Stimulated activated naive CD8-positive, alpha-beta T cell treated with anti-CD3 and anti-CD28 coated beads, Interleukin-15, amount 100 ng/mL, for 72 hours (primary cell): ENCODE data around the gene PHF8.
A peak's percentile ranks its signal among the peaks of the same experiment; 100 is the strongest.

Source experiments
- ATAC-seq: fragments of 150-1000 bp; cut with Tn5 transposase; 2 replicates; pipeline ENCODE4 v1.10.0; 2021; ENCODE audit warnings: mild to moderate bottlenecking, moderate library complexity
- DNase-seq, 2 donors: peaks; one replicate each; pipeline ENCODE4 v3.0.0; 2021 to 2022
- H3K27ac Mint-ChIP-seq, 2 donors: one replicate each; pipeline ENCODE4 v1.8.0; 2022; ENCODE audit warnings: mild to moderate bottlenecking in 2 of 2, mixed read lengths in 2 of 2, moderate library complexity in 2 of 2
- H3K27me3 Mint-ChIP-seq: one replicate; pipeline ENCODE4 v1.8.0; 2022; ENCODE audit warnings: mixed read lengths
- H3K4me1 Mint-ChIP-seq: one replicate; pipeline ENCODE4 v1.8.0; 2022; ENCODE audit warnings: mild to moderate bottlenecking, mixed read lengths
- H3K4me3 Mint-ChIP-seq, 2 donors: one replicate each; pipeline ENCODE4 v1.8.0; 2022; ENCODE audit warnings: mild to moderate bottlenecking in 2 of 2, mixed read lengths in 2 of 2, moderate library complexity in 1 of 2
- H3K9me3 Mint-ChIP-seq, 2 donors: one replicate each; pipeline ENCODE4 v1.8.0; 2022; ENCODE audit warnings: mixed read lengths in 2 of 2

The PHF8 gene

DNA sequence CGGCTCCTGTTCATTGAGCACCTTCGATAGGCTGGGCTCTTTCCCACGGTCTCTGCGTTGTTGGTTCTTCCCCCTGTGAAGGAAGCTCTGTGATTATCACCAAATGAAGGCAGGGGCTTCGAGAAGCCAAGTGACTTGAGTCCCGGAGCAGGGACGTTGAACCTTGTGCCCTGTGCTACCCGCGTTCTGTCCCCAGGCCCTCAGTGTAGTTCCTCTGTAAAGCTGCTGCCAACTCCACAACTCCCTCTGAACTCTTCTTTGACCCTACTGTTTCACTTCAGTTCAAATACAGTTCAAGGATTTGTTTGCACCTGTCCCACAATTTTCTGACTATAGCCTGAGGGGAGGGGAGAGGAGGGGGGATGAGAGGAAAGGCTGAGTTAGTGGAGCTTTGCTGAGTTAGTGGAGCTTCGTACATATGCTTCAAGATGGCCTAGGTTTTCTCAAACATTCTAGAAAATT is 635 bp upstream of the PHF8 start:
- no peaks in the 10 kb centered on the region for H3K9me3 Mint-ChIP-seq
- no peaks in the 10 kb centered on the region for H3K27me3 Mint-ChIP-seq
- H3K4me3 Mint-ChIP-seq, result peak overlapping the region; percentile 82 to 93
- peak overlapping the region; percentile 96 to 98 for H3K27ac Mint-ChIP-seq
- H3K4me1 Mint-ChIP-seq, result peaks cover 16% of the 10 kb centered on the region
- no peak for DNase-seq
- no peak for ATAC-seq

DNA sequence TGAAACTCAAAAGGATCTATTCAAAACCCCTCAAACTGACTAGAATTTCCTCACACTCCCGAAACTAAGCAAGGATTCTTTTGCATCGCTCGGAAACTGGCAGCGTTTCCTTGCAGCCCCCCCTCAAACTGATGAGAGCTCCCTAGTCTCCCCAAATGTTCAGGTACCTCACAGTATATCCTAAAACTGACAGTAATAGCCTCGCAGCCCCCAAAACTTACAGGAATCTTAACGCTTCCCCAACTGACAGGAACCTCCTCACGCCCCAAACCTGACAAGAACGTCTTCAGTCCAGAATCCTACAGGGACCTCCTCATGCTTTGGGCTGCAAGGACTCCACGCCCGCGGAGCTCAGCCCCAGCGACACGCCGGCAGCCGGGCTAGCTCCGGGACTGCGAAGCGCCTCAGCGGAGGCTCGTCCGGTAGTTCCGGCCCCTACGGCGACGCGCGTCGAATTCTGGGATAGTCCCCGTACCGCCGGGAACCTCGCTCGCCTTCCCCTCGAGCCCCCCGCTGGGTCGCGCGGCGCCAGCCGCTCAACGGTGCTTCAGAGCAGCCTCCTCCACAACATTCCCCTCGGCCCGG is 640 bp downstream of the PHF8 start:
- H3K4me1 Mint-ChIP-seq, result peaks cover 16% of the 10 kb centered on the region
- no peaks in the 10 kb centered on the region for H3K27me3 Mint-ChIP-seq
- no peaks in the 10 kb centered on the region for H3K9me3 Mint-ChIP-seq
- H3K4me3 Mint-ChIP-seq, result peak overlapping the region; percentile 82 to 93
- DNase-seq (no peak), ATAC-seq (peak; percentile 25)
- H3K27ac Mint-ChIP-seq, result peak overlapping the region; percentile 84 to 98

DNA sequence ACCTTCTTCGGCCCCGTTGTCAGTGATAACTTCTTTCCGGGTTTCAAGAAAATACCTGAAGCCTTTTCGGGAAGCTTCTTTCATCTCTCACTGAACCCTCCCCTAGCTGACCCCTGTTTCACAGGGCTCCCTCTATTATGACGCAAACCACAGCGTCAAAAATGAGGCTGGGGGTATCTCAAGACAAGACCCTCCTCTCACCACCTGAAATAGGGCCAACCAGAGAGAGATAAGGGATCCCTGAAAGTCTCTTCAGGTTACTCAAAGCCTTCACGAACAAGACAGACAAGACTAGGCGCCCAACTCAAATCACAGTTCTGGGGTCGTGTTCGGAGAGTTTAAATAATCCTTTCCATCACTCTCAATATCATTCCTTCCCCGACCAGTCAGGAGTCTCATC is 1.2 kb downstream of the PHF8 start:
- H3K4me1 Mint-ChIP-seq, result peaks cover 16% of the 10 kb centered on the region
- peak overlapping the region; percentile 84 to 98 for H3K27ac Mint-ChIP-seq
- DNase-seq (no peak), ATAC-seq (no peak)
- peak overlapping the region; percentile 82 to 93 for H3K4me3 Mint-ChIP-seq
- no peaks in the 10 kb centered on the region for H3K27me3 Mint-ChIP-seq
- no peaks in the 10 kb centered on the region for H3K9me3 Mint-ChIP-seq

DNA sequence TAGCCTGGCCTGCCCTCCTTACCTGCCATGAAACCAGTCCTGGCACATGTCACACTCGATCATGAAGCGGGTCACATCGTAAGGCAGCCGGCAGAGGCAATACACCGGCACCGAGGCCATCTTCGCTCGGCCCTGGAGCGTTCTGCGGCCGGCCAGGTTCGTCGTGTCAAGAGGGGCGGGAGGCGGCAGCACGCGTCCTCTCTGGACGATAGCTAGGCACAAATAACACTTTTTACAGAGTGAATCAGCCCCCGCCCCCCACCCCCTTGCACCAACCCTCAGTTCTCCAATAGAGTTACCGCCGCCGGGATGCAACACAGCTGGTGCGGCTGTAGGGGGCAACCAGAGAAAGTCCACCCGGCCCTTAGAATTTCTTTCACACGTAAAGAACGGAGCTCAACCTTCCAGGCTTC is 1.7 kb downstream of the PHF8 start:
- ATAC-seq, result no peak
- Mint-ChIP-seq H3K27me3 (no peaks in the 10 kb centered on the region), H3K4me1 (peaks cover 16% of the 10 kb centered on the region), H3K27ac (peak overlapping the region in 1 of 2 donors; percentile 55), H3K4me3 (peak overlapping the region; percentile 82 to 93), H3K9me3 (no peaks in the 10 kb centered on the region)
- peak; percentile 31 to 55 for DNase-seq

DNA sequence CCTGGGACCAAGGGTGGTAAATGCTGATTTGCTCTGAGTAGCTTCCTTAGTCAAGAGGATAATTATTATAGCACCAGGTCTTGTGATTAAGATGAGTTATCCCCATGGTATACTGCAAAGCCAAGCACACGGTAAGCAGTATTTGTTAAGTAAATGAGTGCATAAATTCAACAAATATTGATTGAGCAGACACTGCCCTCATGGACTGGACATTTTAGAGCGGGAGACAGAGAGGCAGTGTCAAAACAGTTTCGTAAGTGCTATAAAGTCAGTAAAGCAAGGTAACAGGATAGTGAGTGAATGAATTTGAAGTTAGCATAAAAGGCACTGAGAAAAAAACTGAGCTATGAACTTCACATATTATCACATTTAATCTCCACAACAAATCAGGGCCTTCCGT is 13.9 kb downstream of the PHF8 start:
- Mint-ChIP-seq H3K27ac (no peak overlapping the region), H3K27me3 (no peaks in the 10 kb centered on the region), H3K9me3 (no peaks in the 10 kb centered on the region), H3K4me1 (peaks cover 29% of the 10 kb centered on the region), H3K4me3 (no peak overlapping the region)
- ATAC-seq (no peak), DNase-seq (no peak)

DNA sequence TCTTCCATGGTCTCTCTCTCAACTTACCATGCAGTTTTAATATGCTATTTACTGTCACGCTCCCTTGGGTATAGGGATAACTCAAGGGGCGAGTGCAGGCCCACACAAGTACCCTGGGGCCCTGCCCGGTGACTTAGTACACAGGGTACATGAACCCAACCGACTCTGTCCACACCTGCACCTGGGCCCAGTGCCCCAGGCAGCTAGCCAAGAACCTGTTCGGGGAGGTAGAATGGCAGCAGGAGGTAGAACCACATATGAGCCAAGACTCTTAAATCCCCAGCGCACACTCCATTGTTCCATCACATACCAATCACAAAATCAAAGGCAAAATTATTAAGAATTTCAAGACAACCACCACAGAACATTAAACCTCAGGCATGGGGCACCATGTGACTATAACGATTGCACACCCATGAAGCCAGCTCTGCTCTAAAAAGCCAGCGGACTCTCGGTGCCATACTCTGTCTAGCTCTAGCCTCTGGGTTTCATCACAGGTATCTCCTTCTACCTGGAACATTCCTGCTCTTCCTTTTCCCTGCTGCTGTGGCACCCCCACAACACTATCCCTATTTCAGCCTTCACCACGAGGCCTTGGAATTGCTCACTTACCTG is 14.6 kb downstream of the PHF8 start:
- Mint-ChIP-seq H3K4me3 (no peak overlapping the region), H3K4me1 (peaks cover 30% of the 10 kb centered on the region), H3K27me3 (no peaks in the 10 kb centered on the region), H3K9me3 (no peaks in the 10 kb centered on the region), H3K27ac (no peak overlapping the region)
- ATAC-seq (no peak), DNase-seq (no peak)

DNA sequence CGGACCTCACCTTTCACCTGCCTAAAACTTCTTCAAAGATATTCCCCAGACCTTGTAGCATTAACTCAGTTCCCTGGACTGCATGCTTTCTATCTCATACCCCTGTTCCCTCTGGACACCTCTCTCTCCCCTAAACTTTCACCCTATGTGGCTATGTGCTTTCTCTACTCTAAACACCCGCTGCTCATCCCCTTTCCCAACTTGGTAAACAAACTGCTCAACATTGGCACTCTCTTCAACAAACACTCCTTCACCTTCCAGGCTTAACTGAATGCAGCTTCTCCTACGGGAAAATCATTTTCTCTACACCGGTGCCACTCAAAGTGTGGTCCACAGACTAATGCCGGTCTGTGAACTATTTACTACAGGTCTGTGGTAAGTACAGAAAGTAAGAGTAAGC is 19.9 kb downstream of the PHF8 start:
- no peak overlapping the region for H3K27ac Mint-ChIP-seq
- no peak overlapping the region for H3K4me3 Mint-ChIP-seq
- no peaks in the 10 kb centered on the region for H3K27me3 Mint-ChIP-seq
- peaks cover 19% of the 10 kb centered on the region for H3K4me1 Mint-ChIP-seq
- ATAC-seq, result no peak
- H3K9me3 Mint-ChIP-seq, result no peaks in the 10 kb centered on the region
- DNase-seq, result no peak

DNA sequence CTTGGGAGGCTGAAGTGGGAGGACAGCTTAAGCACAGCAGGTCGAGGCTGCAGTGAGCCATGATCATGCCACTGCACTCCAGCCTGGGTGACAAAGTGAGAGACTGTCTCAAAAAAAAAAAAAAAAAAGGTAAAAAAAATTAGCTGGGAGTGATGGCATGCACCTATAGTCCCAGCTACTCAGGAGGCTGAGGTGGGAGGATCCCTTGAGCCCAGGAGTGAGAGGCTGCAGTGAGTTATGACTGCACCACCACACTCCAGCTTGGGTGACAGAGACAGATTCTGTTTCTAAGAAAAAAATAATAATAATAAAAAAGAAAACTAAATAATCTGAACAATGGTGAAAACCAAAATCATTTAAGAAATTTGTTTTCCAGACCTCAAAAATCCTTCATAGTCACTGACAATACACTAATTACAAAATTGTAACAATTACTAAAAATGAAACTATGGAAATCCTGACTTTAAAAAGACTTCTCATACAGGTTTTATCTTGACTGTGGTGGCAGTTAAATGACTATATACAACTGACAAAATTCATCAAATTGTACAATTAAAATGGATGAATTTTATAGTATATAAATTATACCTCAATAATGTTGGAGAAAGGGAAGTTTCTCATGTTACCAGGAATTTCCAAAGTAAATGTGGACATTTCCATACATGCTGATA is 31.3 kb downstream of the PHF8 start:
- Mint-ChIP-seq H3K4me1 (no peaks in the 10 kb centered on the region), H3K27ac (peak overlapping the region in 1 of 2 donors; percentile 57), H3K27me3 (no peaks in the 10 kb centered on the region), H3K9me3 (no peaks in the 10 kb centered on the region), H3K4me3 (no peak overlapping the region)
- ATAC-seq (no peak), DNase-seq (no peak)

DNA sequence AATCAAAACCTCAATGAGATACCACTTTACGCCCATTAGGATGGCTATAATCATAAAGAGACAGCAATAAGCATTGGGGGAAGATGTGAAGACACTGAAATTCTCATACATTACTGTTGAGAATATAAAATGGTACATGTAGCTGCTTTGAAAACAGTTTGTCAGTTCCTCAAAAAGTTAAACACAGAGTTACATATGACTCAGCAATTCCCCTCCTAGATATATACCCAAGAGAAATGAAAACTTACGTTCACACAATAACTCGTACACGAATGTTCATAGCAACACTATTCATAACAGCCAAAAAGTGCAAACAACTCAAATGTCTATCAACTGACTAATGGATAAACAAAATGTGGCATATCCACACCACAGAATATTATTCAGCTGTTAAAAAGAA is 36.6 kb downstream of the PHF8 start:
- Mint-ChIP-seq H3K4me3 (no peak overlapping the region), H3K9me3 (no peaks in the 10 kb centered on the region)

DNA sequence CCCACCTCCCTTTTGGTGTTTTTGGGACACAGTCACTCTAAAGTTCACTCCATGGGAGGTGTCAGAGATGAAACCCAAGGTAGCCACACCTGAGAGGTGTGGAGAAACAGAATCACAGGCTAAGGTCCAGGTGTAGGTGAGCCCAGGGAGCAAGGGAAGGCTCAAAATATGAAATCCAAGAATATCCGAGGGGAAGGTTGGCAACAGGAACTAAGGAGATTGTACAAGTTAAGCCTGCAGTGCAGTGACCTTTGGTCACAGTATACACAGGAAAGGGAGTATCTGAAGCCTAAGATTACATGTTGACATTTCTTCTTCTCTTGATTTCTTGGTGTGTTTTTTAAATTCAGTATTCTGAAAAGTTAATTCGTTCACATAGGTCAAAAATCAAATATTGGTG is 46.5 kb downstream of the PHF8 start:
- DNase-seq (no peak), ATAC-seq (no peak)
- H3K4me1 Mint-ChIP-seq, result no peaks in the 10 kb centered on the region
- H3K27me3 Mint-ChIP-seq, result no peaks in the 10 kb centered on the region
- peak overlapping the region in 1 of 2 donors; percentile 75 for H3K27ac Mint-ChIP-seq
- no peak overlapping the region for H3K4me3 Mint-ChIP-seq
- H3K9me3 Mint-ChIP-seq, result no peaks in the 10 kb centered on the region

More for the DNA sequence above, 36.6 kb downstream of the PHF8 start:
- Mint-ChIP-seq H3K27ac (no peak overlapping the region), H3K27me3 (no peaks in the 10 kb centered on the region), H3K4me1 (no peaks in the 10 kb centered on the region)
- ATAC-seq (no peak), DNase-seq (no peak)

DNA sequence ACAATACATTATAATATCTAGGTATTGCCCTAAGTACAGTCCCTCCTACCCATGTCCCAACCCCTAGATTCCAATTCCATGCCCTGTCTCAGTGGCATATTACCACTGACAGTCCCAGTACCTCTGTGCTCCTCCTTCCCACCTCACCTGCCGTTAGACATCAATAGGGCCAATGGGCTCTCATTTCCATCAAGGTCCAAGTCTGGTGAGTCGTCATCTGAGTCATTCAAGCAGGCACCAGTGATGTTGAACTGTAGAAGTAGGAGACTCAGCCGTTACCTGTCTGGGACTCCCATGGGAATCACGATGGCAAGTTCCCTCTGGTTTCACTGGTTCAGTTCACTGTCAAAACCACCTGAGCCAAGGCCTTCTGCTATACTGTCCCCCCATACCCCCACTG is 51.7 kb downstream of the PHF8 start:
- Mint-ChIP-seq H3K27ac (peak overlapping the region in 1 of 2 donors; percentile 40), H3K4me1 (no peaks in the 10 kb centered on the region), H3K9me3 (no peaks in the 10 kb centered on the region), H3K27me3 (no peaks in the 10 kb centered on the region), H3K4me3 (no peak overlapping the region)
- no peak for DNase-seq
- ATAC-seq, result no peak

DNA sequence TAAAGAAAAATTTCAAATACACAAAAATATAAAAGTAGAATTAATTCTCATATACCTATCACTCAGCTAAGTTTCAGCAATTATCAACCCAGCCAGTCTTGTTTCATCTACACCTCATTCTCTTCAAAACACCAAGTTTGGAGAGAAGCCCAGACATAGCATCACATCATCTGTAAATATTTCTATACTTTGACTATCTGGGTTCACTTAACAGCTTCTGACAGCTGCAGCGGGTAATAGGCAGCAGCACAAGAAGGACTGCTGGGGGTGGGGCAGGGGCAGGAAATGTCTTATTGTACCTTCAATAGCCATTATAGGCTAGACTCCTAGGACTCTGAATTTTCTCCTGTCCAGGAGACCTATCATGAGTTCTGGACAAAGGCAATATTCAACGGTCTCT is 54.1 kb downstream of the PHF8 start:
- ATAC-seq (no peak), DNase-seq (no peak)
- no peaks in the 10 kb centered on the region for H3K27me3 Mint-ChIP-seq
- no peaks in the 10 kb centered on the region for H3K9me3 Mint-ChIP-seq
- no peaks in the 10 kb centered on the region for H3K4me1 Mint-ChIP-seq
- no peak overlapping the region for H3K4me3 Mint-ChIP-seq
- no peak overlapping the region for H3K27ac Mint-ChIP-seq

DNA sequence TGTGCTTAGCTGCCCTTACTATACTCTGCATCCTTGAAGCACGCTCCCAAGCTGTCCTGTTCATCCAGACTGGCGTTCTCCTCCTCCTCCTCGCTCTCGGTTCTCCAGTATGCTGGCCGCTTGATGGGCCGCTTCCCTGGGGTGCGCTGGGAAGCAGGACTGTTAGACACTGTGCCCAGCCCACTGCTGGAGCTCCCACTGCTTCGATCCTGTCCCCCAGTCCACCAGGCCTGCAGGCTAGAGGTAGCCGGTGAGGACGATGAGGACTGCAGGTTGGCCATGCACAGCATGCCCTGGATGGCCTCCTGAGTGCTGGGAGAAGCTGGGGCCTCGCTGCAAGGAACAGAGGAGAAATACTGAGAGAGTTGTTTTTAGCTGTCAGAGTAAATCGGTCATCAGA is 59.4 kb downstream of the PHF8 start:
- H3K27me3 Mint-ChIP-seq, result no peaks in the 10 kb centered on the region
- DNase-seq (no peak), ATAC-seq (no peak)
- H3K27ac Mint-ChIP-seq, result no peak overlapping the region
- no peaks in the 10 kb centered on the region for H3K9me3 Mint-ChIP-seq
- H3K4me1 Mint-ChIP-seq, result no peaks in the 10 kb centered on the region
- H3K4me3 Mint-ChIP-seq, result no peak overlapping the region

DNA sequence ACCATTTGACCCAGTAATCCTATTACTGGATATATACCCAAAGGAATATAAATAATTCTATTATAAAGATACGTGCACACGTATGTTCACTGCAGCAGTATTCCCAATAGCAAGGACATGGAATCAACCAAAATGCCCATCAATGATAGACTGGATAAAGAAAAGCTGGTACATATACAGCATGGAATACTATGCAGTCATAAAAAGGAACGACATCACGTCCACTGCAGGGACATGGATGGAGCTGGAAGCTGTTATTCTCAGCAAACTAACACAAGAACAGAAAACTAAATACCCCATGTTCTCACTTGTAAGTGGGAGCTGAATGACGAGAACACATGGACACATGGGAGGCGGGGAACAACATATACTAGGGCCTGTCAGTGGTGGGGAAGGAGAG is 69.7 kb downstream of the PHF8 start:
- no peaks in the 10 kb centered on the region for H3K4me1 Mint-ChIP-seq
- DNase-seq (no peak), ATAC-seq (no peak)
- no peaks in the 10 kb centered on the region for H3K27me3 Mint-ChIP-seq
- no peak overlapping the region for H3K4me3 Mint-ChIP-seq
- H3K27ac Mint-ChIP-seq, result peak overlapping the region in 1 of 2 donors; percentile 93
- H3K9me3 Mint-ChIP-seq, result peaks cover 0 to 4% of the 10 kb centered on the region in 2 donors

DNA sequence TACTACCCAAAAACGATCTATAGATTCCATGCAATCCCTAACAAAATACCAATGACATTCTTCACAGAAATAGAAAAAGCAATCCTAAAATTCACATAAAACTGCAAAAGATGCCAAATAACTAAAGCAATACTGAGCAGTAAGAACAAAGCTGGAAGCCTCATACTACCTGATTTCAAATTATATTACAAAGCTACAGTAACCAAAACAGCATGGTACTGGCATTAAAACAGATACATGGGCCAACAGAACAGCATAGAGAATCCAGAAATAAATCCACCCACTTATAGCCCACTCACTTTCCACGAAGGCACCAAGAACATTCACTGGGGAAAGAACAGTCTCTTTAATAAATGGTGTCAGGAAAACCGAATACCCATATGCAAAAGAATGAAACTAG is 74.7 kb downstream of the PHF8 start:
- Mint-ChIP-seq H3K27ac (no peak overlapping the region), H3K9me3 (peaks cover 0 to 7% of the 10 kb centered on the region in 2 donors), H3K27me3 (no peaks in the 10 kb centered on the region), H3K4me1 (no peaks in the 10 kb centered on the region), H3K4me3 (no peak overlapping the region)
- no peak for DNase-seq
- ATAC-seq, result no peak

DNA sequence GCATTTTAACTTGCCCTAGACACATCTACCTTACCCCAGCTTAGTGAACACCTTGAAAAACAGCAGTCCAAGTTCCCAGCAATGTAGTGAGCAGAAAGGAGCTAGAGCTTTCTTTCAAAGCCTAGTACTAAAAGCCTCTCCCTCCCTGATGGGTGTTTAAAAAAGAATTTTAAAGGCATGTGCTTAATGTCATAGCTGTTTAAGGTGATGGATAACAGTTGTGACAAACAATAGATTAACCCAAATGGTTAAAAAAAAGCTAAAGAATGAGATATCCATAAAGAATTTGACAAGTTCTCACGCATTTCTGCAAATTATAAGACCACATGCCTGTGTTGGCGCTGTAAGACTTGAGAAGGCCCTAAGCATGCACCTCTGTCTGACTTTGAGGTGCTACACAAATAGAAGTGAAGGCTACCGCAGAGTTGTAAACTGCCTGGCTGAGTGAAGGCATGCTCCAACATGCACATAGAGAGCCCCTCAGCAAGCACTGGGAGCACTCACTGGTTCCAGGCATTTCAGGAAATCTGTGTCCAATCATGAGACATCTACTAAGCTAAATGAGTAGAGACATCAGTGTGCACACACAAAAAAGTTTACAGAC is 94.0 kb downstream of the PHF8 start:
- Mint-ChIP-seq H3K9me3 (no peaks in the 10 kb centered on the region), H3K27me3 (no peaks in the 10 kb centered on the region), H3K4me3 (no peak overlapping the region), H3K4me1 (no peaks in the 10 kb centered on the region), H3K27ac (no peak overlapping the region)
- no peak for ATAC-seq
- no peak for DNase-seq
